ENCODE results near the gene COL5A2.

COL5A2 gene

GRCh38 chr2:189088591-189089205 lies 90.9 kb downstream of the COL5A2 start:
- H3K36me3 ChIP-seq (ENCODE audit: low read depth): no peaks in the 10 kb centered on the region; the same call in 1 of the 2 replicates
- no peaks in the 10 kb centered on the region for H3K27me3 ChIP-seq (ENCODE audit: insufficient read depth, poor library complexity, severe bottlenecking)
- no peaks in the 10 kb centered on the region for H3K9me3 ChIP-seq (ENCODE audit: severe bottlenecking)
- H3K4me1 ChIP-seq (ENCODE audit: insufficient read depth, poor library complexity, severe bottlenecking): peaks cover 12% of the 10 kb centered on the region
- DNase-seq (ENCODE audit: low spot score): no peak
- TF ChIP-seq, protein P1, sequence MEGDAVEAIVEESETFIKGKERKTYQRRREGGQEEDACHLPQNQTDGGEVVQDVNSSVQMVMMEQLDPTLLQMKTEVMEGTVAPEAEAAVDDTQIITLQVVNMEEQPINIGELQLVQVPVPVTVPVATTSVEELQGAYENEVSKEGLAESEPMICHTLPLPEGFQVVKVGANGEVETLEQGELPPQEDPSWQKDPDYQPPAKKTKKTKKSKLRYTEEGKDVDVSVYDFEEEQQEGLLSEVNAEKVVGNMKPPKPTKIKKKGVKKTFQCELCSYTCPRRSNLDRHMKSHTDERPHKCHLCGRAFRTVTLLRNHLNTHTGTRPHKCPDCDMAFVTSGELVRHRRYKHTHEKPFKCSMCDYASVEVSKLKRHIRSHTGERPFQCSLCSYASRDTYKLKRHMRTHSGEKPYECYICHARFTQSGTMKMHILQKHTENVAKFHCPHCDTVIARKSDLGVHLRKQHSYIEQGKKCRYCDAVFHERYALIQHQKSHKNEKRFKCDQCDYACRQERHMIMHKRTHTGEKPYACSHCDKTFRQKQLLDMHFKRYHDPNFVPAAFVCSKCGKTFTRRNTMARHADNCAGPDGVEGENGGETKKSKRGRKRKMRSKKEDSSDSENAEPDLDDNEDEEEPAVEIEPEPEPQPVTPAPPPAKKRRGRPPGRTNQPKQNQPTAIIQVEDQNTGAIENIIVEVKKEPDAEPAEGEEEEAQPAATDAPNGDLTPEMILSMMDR (IDR thresholded peaks at IDR 0.05; ENCODE audit: poor library complexity, severe bottlenecking): no peak
- no peak overlapping the region for H3K27ac ChIP-seq (ENCODE audit: poor library complexity, severe bottlenecking)
- ATAC-seq (ENCODE audit: low read depth): no peak
- H3K4me3 ChIP-seq (ENCODE audit: severe bottlenecking): no peak overlapping the region

DNA sequence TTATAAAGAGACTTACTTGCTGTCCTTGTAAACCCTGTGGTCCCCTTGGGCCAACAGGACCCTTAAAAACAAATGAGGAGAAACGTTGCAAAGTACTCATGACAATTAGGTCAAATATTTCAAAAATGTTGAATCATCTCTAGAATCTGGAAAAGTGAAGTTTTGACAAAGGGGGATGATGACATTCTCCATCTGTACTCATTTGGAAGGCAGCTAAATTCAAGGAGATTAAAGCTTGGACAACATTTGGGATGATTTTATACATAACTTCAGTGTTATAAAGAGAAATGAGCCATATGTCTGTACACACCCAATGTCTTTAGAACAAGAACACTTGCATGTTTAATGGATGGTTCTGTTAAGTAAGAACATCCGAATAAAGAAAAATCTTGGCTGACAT lies 92.9 kb downstream of the COL5A2 start:
- TF ChIP-seq, protein P1 (IDR thresholded peaks at IDR 0.05; ENCODE audit: poor library complexity, severe bottlenecking): no peak
- Histone ChIP-seq H3K27me3 (ENCODE audit: insufficient read depth, poor library complexity, severe bottlenecking) (no peaks in the 10 kb centered on the region), H3K36me3 (ENCODE audit: low read depth) (no peaks in the 10 kb centered on the region; the same call in 1 of the 2 replicates), H3K4me3 (ENCODE audit: severe bottlenecking) (no peak overlapping the region), H3K9me3 (ENCODE audit: severe bottlenecking) (no peaks in the 10 kb centered on the region), H3K27ac (ENCODE audit: poor library complexity, severe bottlenecking) (peak overlapping the region; percentile 74), H3K4me1 (ENCODE audit: insufficient read depth, poor library complexity, severe bottlenecking) (peaks cover 12% of the 10 kb centered on the region)
- ATAC-seq (ENCODE audit: low read depth): peak; percentile 87
- DNase-seq (ENCODE audit: low spot score): no peak

DNA sequence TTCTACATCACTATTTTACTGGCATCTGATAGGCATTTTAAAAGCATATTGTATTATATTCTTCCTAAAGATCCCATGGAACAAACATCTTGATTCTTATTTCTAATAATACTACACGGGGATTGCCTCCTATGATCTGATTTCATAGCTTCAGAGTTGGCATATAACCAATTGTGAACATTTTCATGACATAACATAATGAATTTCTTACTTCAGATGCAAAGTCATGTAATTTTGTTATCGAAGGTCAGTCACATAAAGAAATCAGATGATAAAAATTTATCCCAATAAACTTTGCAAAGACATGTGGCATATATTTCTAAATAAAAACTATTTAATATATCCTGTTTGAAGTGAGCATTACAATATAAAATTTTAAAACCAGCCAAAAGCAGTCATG lies 93.3 kb downstream of the COL5A2 start:
- ATAC-seq (ENCODE audit: low read depth) (no peak), DNase-seq (ENCODE audit: low spot score) (no peak)
- Histone ChIP-seq H3K27me3 (ENCODE audit: insufficient read depth, poor library complexity, severe bottlenecking) (no peaks in the 10 kb centered on the region), H3K4me1 (ENCODE audit: insufficient read depth, poor library complexity, severe bottlenecking) (peaks cover 12% of the 10 kb centered on the region), H3K27ac (ENCODE audit: poor library complexity, severe bottlenecking) (peak overlapping the region; percentile 74), H3K9me3 (ENCODE audit: severe bottlenecking) (no peaks in the 10 kb centered on the region), H3K36me3 (ENCODE audit: low read depth) (no peaks in the 10 kb centered on the region; the same call in 1 of the 2 replicates), H3K4me3 (ENCODE audit: severe bottlenecking) (no peak overlapping the region)
- TF ChIP-seq, protein P1 (IDR thresholded peaks at IDR 0.05; ENCODE audit: poor library complexity, severe bottlenecking): no peak

- Histone ChIP-seq H3K9me3 (ENCODE audit: severe bottlenecking) (no peaks in the 10 kb centered on the region), H3K27ac (ENCODE audit: poor library complexity, severe bottlenecking) (no peak overlapping the region), H3K4me1 (ENCODE audit: insufficient read depth, poor library complexity, severe bottlenecking) (peaks cover 12% of the 10 kb centered on the region), H3K36me3 (ENCODE audit: low read depth) (no peaks in the 10 kb centered on the region; the same call in 1 of the 2 replicates), H3K27me3 (ENCODE audit: insufficient read depth, poor library complexity, severe bottlenecking) (no peaks in the 10 kb centered on the region), H3K4me3 (ENCODE audit: severe bottlenecking) (no peak overlapping the region)
- ATAC-seq (ENCODE audit: low read depth): no peak
- TF ChIP-seq, protein P1 (IDR thresholded peaks at IDR 0.05; ENCODE audit: poor library complexity, severe bottlenecking): no peak
- DNase-seq (ENCODE audit: low spot score): no peak
Observed at GRCh38 chr2:189083606-189084005, 96.0 kb downstream of the COL5A2 start.

DNA sequence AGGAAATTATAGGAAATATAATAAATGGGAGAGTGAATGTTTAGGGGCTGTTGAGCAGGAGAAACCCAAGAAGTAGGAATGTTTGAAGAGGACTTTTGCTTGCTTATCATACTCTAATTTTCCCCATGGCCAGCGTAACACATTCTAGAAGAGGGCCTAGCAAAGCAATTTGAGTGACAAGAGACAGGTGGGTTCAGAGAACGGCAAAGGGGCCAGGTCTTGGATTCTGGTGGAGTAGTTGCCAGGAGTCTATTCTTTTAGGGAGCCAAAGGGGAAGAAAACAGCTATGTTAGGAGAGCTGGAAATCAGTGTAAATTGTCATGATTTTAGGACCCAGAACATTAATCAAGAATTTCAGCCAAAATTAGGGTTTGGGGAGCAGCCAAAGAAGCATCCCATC lies 96.5 kb downstream of the COL5A2 start:
- Histone ChIP-seq H3K27me3 (ENCODE audit: insufficient read depth, poor library complexity, severe bottlenecking) (no peaks in the 10 kb centered on the region), H3K4me1 (ENCODE audit: insufficient read depth, poor library complexity, severe bottlenecking) (peaks cover 12% of the 10 kb centered on the region), H3K4me3 (ENCODE audit: severe bottlenecking) (no peak overlapping the region), H3K9me3 (ENCODE audit: severe bottlenecking) (no peaks in the 10 kb centered on the region), H3K27ac (ENCODE audit: poor library complexity, severe bottlenecking) (no peak overlapping the region), H3K36me3 (ENCODE audit: low read depth) (no peaks in the 10 kb centered on the region)
- DNase-seq (ENCODE audit: low spot score) (no peak), ATAC-seq (ENCODE audit: low read depth) (no peak)
- TF ChIP-seq, protein P1 (IDR thresholded peaks at IDR 0.05; ENCODE audit: poor library complexity, severe bottlenecking): no peak

All from RWPE2 (cell line).